Stimulated activated CD8-positive, alpha-beta memory T cell treated with anti-CD3 and anti-CD28 coated beads, Interleukin-15, amount 100 ng/mL, for 1 hour (primary cell): ENCODE measurements around the gene ACTR10.

ENCODE experiments used
- DNase-seq: peaks from one replicate; pipeline ENCODE4 v3.0.0-alpha.2; 2020; ENCODE audit warnings: low read depth

Gene ACTR10

DNA sequence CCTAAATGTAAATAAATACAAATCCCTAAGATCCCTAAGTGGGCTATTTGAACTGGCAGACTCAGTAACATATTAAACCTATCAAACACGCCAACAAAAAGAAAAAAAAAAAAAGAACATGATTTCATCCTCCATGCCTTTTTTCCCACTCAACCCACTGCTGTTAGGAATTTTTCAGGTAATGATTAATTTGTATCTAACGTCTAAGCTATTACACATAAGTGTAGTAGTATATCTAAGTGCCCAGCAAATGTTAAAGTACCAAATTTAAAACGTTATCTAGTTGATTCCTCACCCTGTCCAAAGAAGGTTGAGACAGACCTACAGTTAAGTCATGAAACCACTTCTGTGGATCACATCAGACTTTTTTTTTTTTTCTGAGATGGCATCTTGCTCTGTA lies 82.0 kb downstream of the ACTR10 start:
- DNase-seq: no peak

DNA sequence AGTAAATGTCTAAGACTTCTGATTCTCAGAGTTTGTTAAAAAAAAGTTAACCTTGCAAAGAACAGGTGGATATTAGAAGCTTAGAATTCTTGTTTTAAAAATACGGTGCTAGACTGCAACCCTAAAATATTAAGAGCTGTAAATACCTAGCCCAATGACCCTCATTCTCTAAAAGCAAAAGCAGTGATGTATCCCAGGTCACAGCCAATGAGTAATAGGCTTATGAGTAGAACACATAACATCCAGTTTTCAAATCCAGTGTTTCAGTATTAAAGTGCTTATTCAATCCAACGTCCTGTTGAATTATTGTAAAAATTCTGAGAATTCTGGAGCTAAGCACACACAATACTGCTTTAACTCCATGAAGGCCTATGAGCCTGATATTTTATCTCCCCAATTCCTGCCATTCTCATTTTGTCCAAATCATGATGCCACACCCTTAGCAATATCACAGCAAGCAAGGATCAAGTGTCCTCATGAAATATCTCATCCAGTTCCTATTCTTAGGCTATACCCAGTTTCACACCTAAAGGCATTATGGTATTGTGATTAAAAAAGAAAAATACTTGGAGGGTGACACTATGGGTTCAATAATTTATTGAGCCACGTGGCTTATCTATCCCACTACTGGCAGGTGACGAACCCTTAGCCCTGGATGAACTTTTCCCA lies 83.1 kb downstream of the ACTR10 start:
- no peak for DNase-seq

DNA sequence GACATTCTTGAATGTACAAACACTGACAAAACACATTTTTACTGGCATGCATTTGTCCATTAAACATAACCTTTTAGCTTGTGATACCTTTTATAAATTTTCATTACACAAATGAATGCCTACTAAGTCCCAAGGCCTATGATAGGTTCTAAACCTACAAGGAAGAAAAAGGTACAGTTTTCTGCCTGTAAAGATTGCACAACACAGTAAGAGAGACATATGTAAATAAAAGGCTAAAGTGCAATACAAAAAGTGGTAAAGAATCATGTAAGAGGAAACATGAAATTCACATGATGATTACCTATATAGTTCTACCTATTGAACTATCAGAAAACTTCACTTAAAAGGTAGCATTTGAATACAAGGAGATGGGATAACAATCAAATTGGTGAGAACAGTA lies 83.8 kb downstream of the ACTR10 start:
- no peak for DNase-seq

DNA sequence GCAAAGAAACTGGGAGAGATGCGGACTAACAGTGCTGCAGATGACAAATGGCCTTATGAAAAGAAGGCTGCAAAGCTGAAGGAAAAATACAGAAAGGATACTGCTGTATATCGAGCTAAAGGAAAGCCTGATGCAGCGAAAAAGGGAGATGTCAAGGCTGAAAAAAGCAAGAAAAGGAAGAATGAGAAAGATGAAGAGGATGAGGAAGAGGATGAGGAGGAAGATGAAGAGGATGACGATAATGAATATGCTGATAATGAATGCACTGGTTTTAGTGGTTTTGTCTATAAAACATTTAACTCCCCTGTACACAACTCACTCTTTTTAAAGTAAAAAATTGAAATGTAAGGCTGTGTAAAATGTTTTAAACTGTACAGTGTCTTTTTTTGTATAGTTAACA lies 85.2 kb downstream of the ACTR10 start:
- DNase-seq: no peak
